Heart right ventricle (tissue), 16 donors: Measurements from ENCODE around the gene WBP2NL. TPM values are rescaled to one million over a fixed set of nuclear protein-coding genes. Genes with fewer than 3 reads are reported as not detected.

Experiments used
- ATAC-seq, 8 donors: fragments of 200-7000 bp; cut with Tn5 transposase; one replicate each; pipeline ENCODE4 v1.9.1; 2020; ENCODE audit warnings: mild to moderate bottlenecking in 8 of 8, moderate library complexity in 8 of 8, moderate number of reproducible peaks in 1 of 8
- DNase-seq, 2 donors: peaks; one replicate each; pipeline ENCODE4 v3.0.0-alpha.2; 2020
- H3K27ac ChIP-seq, 10 donors: fragments of 200-600 bp; sonication (generic) in 2 of 10; one replicate each; pipeline versions ENCODE4 v1.5.0 to v1.8.0; 2020 to 2022; ENCODE audit warnings: mild to moderate bottlenecking in 3 of 10
- H3K27me3 ChIP-seq, 7 donors: fragments of 200-600 bp; one replicate each; pipeline ENCODE4 v1.8.0; 2021 to 2022; ENCODE audit warnings: mild to moderate bottlenecking in 2 of 7
- H3K36me3 ChIP-seq, 9 donors: fragments of 200-600 bp; sonication (generic) in 1 of 9; one replicate each; pipeline versions ENCODE4 v1.5.0 to v1.8.0; 2020 to 2022; ENCODE audit warnings: mild to moderate bottlenecking in 2 of 9
- H3K4me1 ChIP-seq, 9 donors: fragments of 200-600 bp; sonication (generic) in 1 of 9; one replicate each; pipeline versions ENCODE4 v1.5.0 to v1.8.0; 2020 to 2022; ENCODE audit warnings: mild to moderate bottlenecking in 4 of 9
- H3K4me3 ChIP-seq, 10 donors: fragments of 200-600 bp; sonication (generic) in 2 of 10; one replicate each; pipeline versions ENCODE4 v1.5.0 to v1.8.0; 2020 to 2022; ENCODE audit warnings: mild to moderate bottlenecking in 7 of 10, moderate library complexity in 2 of 10
- H3K9me3 ChIP-seq, 11 donors: fragments of 200-600 bp in 10 of 11; sonication (generic) in 2 of 11; one replicate each; pipeline versions ENCODE4 v1.5.0 to v1.8.0; 2013 to 2022; ENCODE audit warnings: mild to moderate bottlenecking in 2 of 11, control low read depth in 1 of 11, moderate library complexity in 1 of 11
- WGBS, 2 donors: extraction: QIAGEN DNeasy Blood & Tissue Kit; methylation state at CpG; one replicate each; pipeline ENCODE4 v1.1.7; 2013; ENCODE audit warnings: inconsistent platforms in 1 of 2; 5-methylcytosine and 5-hydroxymethylcytosine counted together
- intact Hi-C, 10 donors: fragments of 100-400 bp; cut with DNase I; formaldehyde crosslinking; loops; one replicate each; pipeline versions ENCODE4 v1.11.1 to v1.14.2; 2022
- polyA plus RNA-seq, 2 donors: library from polyadenylated mRNA; stranded (reverse); fragments of 200-250 nt; gene quantifications; one replicate each; pipeline ENCODE4 v1.2.3, GENCODE V29; 2013
- total RNA-seq, 10 donors: library from RNA; stranded (reverse); fragmentation: NEBNext Ultra II Directional in 3 of 10; extraction: Animal tissue kit (Norgen Biotek cat#: 25700) in 3 of 10; gene quantifications; one replicate each; pipeline versions ENCODE4 v1.2.1 to v1.2.4, GENCODE V29; 2021 to 2023
- TF ChIP-seq, protein P1 (sequence below), 9 donors: fragments of 200-600 bp; sonication (generic) in 2 of 9; IDR thresholded peaks; one replicate each; pipeline versions ENCODE4 v1.5.0 to v1.8.0; 2021 to 2022; ENCODE audit warnings: antibody characterized with exemption in 9 of 9, mild to moderate bottlenecking in 5 of 9, moderate library complexity in 1 of 9
- donor health status: Arrhythmogenic right ventricular cardiomyopathy.
- donor health status: ischemic (EF 13 %, LVEDD 7.1; RV severe dilation, severe dysfunction).
- donor health status: healthy with polysubstance abuse.
- donor health status: DM: no; HTN: yes; CAD: no.
- donor health status: DM: no; HTN: no; CAD: no.
- donor health status: ischemic (EF 25% LVEDD 6.9; RV normal size, moderate dysfunction).
- donor health status: ischemic (EF 25% LVEDD 5.7; RV mildly dilated, moderate dysfunction).
- donor health status: healthy.
- donor health status: DM: yes; HTN: yes; CAD: no.
- donor health status: Ischemic cardiomyopathy.
- donor health status: ischemic (EF 35%, LVEDD 5.7; RV mildly dilated, moderate dysfunction).
- donor health status: nonischemic (EF 11% LVEDD 7.7; RV severe dilation, severe dysfunction).
- donor health status: DM: yes; HTN: yes; CAD: no.
- donor health status: PGD.
- donor health status: ischemic (EF 29% LVEDD 5.4; RV normal size, mild dysfunction).
- donor health status: nonischemic (EF 23%, LVEDD 6.1; RV moderate dilation, normal function).

Gene WBP2NL
- total and polyA plus RNA-seq, 12 donors: 0.09 to 0.81 (median 0.21) TPM; not detected in 5

DNA sequence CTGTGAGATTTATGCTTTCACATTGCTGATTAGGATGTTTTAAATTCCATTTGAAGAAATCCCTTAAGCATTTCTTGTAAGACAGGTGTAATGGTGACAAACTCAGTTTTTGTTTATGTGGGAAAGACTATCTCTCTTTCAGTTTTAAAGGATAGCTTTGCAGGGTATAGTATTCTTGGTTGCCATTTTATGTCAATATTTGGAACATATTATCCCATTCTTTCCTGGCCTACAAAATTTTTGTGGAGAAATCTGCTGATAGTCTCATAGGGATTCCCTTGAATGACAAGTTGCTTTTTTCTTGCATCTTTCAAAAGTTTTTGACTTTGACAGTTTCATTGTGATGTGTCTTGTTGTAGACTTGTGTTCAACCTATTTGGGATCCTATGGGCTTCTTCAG is 43.2 kb downstream of the WBP2NL start:
- Histone ChIP-seq H3K4me1 (no peaks in the 10 kb centered on the region), H3K4me3 (no peak overlapping the region), H3K9me3 (peaks cover 0 to 18% (median 10%) of the 10 kb centered on the region in 11 donors), H3K27ac (no peak overlapping the region), H3K36me3 (no peaks in the 10 kb centered on the region), H3K27me3 (no peaks in the 10 kb centered on the region)
- DNase-seq: no peak
- TF ChIP-seq, protein P1, sequence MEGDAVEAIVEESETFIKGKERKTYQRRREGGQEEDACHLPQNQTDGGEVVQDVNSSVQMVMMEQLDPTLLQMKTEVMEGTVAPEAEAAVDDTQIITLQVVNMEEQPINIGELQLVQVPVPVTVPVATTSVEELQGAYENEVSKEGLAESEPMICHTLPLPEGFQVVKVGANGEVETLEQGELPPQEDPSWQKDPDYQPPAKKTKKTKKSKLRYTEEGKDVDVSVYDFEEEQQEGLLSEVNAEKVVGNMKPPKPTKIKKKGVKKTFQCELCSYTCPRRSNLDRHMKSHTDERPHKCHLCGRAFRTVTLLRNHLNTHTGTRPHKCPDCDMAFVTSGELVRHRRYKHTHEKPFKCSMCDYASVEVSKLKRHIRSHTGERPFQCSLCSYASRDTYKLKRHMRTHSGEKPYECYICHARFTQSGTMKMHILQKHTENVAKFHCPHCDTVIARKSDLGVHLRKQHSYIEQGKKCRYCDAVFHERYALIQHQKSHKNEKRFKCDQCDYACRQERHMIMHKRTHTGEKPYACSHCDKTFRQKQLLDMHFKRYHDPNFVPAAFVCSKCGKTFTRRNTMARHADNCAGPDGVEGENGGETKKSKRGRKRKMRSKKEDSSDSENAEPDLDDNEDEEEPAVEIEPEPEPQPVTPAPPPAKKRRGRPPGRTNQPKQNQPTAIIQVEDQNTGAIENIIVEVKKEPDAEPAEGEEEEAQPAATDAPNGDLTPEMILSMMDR (IDR thresholded peaks at IDR 0.05): no peak
- intact Hi-C loops: no loop called here
- no peak for ATAC-seq

DNA sequence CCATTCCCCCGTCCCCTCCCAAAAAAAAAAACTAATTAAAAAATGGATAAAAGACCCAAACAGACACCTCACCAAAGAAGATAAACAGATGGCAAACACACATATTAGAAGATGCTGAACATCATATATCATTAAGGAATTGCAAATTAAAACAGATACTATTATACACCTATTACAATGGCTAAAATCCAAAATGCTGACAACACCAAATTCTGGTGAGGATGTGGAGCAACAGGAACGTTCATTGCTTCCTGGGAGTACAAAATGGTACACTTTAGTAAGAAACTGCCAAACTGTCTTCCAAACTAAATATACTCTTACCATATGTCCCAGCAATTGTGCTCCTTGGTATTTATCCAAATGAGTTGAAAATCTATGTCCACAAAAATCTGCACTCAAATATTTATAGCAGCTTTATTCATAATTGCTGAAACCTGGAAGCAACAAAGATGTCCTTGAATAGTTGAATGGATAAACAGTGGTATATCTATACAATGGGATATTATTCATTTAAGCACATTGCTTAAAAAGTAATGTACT is 52.1 kb downstream of the WBP2NL start:
- ATAC-seq (no peak), DNase-seq (no peak)
- no peak overlapping the region for H3K4me3 ChIP-seq
- no peak overlapping the region for H3K27ac ChIP-seq
- TF ChIP-seq, protein P1 (IDR thresholded peaks at IDR 0.05): no peak
- H3K9me3 ChIP-seq: peaks cover 0 to 3% (median 0%) of the 10 kb centered on the region in 11 donors
- WGBS, 2 donors: 71 to 72% methylated on average over 2 of the region's 2 CpGs
- H3K4me1 ChIP-seq: no peaks in the 10 kb centered on the region
- no peaks in the 10 kb centered on the region for H3K36me3 ChIP-seq
- no peaks in the 10 kb centered on the region for H3K27me3 ChIP-seq
- intact Hi-C loops: no loop called here

DNA sequence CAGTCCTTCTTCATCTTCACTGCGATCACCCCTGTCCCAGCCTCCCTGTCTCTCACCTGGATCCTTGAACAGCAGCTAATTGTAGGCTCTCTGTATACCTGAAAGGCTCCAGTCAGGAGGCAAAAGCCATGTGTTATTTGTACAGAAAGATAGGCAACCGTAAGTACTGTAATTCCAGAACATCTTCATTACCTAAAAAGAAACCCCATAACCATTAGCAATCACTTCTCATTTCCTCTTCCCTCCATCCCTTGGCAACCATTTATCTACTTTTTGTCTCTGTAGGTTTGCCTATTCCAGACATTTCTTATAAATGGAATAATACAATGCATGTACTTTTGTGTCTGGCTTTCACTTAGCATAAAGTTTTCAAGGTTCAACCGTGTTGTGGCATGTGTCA is 54.2 kb downstream of the WBP2NL start:
- Histone ChIP-seq H3K27ac (no peak overlapping the region), H3K36me3 (peaks cover 0 to 6% (median 0%) of the 10 kb centered on the region in 9 donors), H3K27me3 (no peaks in the 10 kb centered on the region), H3K4me1 (no peaks in the 10 kb centered on the region), H3K9me3 (peaks cover 0 to 22% (median 12%) of the 10 kb centered on the region in 11 donors), H3K4me3 (no peak overlapping the region)
- DNase-seq (no peak), ATAC-seq (no peak)
- WGBS, 2 donors: 85 to 86% methylated on average over 3 of the region's 3 CpGs
- TF ChIP-seq, protein P1 (IDR thresholded peaks at IDR 0.05): no peak
- intact Hi-C loops: no loop called here

DNA sequence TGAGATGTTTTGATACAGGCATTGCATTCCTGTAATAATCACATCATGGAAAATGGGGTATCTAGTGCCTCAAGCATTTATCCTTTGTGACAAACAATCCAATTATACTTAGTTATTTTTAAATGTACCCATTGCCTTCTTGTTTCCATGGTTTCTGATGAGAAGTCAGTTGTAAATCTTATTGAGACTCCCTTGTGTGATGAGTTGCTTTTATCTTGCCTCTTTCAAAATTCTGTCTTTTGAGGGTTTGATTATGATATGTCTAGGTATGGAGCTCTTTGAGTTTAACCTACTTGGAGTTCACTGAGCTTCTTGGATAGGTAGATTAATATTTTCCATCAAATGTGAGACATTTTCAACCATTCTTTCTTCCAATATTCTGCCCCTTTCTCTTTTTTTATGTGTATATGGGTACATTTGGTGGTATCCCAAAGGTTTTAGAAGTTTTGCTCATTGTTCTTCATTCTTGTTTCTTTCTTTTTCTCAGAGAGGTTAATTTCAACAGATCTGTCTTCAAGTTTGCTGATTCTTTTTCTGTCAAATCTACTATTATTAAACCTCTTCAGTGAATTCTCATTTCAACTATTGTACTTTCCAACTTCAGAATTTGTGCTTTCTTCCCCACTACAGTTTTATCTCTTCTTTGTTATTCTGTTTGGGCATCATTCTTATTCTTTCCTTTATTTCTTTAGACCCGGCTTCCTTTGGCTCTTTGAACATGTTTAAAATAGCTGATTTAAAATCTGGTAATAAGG is 58.3 kb downstream of the WBP2NL start:
- TF ChIP-seq, protein P1 (IDR thresholded peaks at IDR 0.05): no peak

More for the DNA sequence above, 58.3 kb downstream of the WBP2NL start:
- WGBS, 2 donors: 98 to 100% methylated on average over 1 of the region's 1 CpG
- intact Hi-C loops: no loop called here
- Histone ChIP-seq H3K36me3 (peaks cover 0 to 46% (median 21%) of the 10 kb centered on the region in 9 donors), H3K4me3 (no peak overlapping the region), H3K9me3 (peaks cover 0 to 26% (median 12%) of the 10 kb centered on the region in 11 donors), H3K27me3 (no peaks in the 10 kb centered on the region), H3K27ac (no peak overlapping the region), H3K4me1 (no peaks in the 10 kb centered on the region)
- DNase-seq (no peak), ATAC-seq (no peak)
